NCI-H774 (cell line): ENCODE measurements around the gene LGALS9B.
"Not testable (repeated sequence)": the region's sequence is repeated elsewhere in the genome, so short reads cannot be mapped to it uniquely, and the experiment has no call there.

ENCODE experiments used
- DNase-seq: peaks from one replicate; lab custom pipeline; 2025; lab: John Stamatoyannopoulos, UW

Gene LGALS9B

DNA sequence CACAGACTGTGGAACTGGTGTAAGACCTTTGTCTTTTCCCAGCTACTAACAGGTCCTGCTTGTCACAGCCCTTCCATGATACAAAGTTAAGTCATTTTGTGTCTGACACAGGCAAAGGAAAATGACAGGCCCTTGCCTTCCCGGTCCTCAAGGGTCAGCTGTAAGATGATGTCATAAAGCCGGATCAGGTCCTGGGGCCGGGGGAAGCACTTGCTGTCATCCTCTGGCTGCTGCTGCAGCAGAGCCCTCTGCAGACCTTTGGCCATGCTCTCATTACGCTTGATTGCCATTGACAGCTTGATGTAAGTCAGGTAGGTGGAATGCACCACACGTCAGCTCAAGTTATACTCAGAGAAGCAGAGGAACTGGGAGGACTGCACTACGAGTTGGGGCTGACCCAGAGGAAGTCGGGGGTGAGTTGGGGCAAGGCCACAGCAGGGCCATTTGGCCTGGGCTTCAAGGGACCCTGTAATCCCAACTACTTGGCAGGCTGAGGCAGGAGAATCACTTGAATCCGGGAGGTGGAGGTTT, 50.9 kb downstream of the LGALS9B start:
- DNase-seq = not testable (repeated sequence)

GRCh38 chr17:20415479-20415878, 51.9 kb downstream of the LGALS9B start:
- not testable (repeated sequence) for DNase-seq

DNA sequence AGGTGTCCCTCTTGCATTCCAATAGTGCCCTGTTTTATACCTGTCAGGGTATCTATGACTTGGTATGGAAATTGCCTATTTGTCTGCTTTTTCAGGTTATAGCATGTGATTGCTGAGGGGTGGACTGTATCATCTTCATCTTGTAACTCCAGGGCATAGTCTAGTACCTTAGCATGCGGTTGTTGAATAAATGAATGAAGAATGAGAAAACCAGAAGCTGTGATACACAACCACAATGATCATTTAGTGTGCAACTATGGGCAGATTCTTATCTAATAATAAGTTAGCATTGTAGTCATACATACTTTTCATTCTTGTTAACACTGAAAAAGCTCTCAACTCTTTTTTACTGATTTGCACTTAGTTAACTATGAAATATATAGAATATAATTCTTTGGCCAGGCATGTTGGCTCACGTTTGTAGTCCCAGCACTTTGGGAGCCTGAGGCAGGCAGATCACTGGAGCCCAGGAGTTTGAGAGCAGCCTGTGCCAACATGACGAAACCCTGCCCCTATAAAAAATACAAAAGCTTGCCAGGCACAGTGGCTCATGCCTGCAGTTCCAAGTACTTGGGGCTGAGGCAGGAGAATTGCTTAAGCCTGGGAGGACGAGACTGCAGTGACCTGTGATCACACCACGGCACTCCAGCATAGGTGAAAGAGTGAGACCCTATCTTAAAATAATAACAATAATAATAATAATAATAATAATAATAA, 65.9 kb downstream of the LGALS9B start:
- DNase-seq = not testable (repeated sequence)

DNA sequence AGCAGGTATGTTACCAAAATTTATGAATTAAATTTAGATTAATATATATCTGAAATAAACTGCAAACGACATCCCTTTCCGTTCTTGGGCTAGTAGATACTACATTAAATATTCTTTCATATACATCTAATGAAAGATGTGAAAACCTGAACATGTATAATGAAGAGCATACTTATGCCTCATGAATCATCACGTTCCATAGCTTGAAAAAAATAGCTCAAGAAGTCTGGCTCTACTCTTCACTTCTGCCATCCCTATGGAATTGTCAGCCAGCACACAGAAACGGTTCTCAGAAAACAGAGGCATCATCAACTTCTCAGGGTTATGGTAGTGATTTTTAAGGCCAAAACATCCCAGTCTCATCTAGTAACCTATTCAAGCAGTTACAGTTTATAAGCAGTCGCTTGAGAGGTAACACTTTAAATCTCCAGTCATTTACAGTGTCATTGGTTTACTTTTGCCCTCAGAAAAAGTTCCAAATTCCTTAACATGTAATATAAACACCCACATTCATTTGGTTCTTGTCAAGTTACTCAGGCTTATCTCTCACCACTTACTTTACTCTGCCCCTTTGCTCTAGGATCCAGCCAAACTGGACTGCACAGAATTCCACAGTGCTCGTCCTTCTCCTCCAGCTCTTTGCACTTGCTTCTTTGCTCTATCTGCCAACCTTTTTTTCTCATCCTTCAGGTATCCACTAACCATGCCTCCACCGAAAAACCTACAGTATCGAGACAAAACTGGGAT, 66.6 kb downstream of the LGALS9B start:
- DNase-seq = not testable (repeated sequence)
